IPS DF 4.7 (cell line): Measurements from ENCODE around the gene RIPPLY3.

Experiments used
- DNase-seq: peaks from one replicate; pipeline ENCODE4 v3.0.0-alpha.2; 2013; ENCODE audit warnings: low spot score; ENCODE audit errors: extremely low read depth

RIPPLY3 gene

DNA sequence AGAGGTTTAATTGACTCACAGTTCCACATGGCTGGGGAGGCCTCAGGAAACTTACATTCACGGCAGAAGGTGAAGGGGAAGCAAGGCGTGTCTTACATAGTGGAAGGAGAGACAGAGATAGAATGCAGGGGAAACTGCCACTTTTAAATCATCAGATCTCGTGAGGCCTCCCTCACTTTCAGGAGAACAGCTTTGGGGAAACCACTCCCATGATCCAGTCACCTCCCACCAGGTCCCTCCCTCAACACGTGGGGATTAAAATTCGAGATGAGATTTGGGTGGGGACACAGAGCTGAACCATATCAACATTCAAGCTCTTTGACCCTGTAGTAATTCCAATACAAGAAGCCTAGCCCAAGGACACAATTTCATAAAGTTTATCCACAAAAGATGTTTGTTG lies 52.7 kb downstream of the RIPPLY3 start:
- DNase-seq = no peak

DNA sequence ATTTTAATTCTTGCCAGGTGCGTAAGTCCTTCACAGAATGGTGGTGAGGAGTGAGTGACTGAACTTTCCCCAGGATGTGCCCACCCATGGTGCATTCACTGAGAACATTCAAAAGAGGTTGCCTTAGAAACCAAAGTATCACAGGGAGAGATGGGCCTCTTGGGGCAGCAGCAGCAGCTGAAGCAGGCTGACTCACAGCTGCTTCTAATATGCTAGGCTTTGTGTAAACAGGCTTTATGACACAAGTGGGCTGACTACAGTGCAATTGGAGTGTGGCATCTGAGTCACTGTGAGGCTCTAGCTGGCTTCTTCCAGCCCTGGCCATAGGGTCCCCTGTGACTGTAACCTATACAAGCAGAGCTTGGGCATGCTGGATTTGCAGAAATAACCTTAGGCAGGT lies 53.8 kb downstream of the RIPPLY3 start:
- no peak for DNase-seq

DNA sequence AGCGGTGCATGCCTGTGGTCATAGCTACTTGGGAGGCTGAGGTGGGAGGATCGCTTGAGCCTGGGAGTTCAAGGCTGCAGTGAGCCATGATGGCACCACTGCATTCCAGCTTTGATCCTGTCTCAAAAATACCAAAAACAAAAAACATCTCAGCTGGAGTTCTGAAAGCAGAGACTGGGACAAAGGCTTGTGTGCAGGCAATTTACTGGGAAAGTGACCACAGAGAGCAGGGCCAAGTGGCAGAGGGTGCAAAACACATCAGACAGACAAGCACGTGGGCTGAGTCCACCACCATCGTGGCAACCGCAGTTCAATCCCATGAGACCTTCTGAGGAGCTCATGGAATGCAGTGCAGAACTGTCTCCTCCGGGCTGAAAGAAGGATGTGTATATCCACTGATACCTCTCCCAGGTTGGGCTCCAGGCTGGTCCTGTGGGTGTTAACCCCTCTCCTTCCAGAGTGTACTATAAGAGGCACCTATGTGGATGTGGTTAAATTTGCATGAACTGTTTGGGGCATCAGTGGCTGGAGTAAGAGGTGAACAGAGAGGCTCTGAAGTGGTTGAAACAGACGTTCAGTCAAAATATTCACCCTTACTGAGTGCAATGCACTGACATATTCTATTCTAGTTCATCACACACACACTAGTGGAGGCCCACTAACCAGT lies 55.6 kb downstream of the RIPPLY3 start:
- no peak for DNase-seq

DNA sequence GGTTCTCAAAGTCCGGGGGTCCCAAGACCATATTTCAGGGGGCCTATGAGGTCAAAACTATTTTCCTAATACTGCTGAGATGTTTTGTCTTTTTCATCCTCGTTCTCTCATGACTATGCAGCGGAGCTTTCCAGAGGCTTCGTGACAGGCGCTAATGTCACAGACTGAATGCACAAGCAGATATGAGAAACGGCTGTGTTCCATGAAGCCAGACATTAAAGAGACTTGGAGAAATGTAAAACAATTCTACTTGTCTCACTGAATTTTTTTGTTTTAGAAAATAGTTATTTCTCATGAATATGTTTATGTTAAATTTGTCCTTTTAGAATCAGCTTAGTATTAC lies 56.1 kb downstream of the RIPPLY3 start:
- no peak for DNase-seq

DNA sequence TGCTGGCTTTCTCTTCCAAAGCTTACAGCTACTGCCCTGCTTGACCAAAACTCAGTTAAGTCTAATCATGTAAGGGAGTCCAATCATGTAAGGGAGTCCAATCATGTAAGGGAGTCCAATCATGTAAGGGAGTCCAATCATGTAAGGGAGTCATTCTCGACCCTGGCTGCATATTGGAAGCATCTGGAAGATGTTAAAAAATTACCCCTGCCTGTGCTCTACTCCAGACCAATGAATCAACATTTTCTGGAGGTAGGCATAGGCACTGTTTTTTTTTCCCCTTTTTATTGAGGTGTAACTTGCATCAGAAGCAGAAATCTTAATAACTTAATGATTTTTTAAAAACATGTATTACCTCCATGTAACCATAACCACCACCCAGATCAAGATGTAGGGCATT lies 56.9 kb downstream of the RIPPLY3 start:
- no peak for DNase-seq

DNA sequence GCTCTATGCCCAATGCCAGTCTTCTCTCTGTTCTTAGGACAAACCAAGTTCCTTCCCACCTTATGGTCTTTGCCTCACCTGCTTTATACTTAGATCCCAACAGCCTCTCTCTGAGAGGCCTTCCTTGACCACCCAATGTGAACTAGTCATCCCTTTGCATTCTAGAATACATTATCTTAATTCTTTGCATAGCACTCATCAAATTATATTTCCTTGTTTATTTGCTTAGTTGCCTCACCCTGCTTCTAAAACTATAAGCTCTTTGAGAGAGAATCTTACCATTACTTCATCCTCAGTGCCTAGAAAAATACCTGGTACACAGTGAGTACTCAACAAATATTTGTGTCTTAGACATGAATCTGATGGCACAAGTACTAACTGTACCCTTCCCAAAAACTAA lies 58.3 kb downstream of the RIPPLY3 start:
- DNase-seq = no peak

DNA sequence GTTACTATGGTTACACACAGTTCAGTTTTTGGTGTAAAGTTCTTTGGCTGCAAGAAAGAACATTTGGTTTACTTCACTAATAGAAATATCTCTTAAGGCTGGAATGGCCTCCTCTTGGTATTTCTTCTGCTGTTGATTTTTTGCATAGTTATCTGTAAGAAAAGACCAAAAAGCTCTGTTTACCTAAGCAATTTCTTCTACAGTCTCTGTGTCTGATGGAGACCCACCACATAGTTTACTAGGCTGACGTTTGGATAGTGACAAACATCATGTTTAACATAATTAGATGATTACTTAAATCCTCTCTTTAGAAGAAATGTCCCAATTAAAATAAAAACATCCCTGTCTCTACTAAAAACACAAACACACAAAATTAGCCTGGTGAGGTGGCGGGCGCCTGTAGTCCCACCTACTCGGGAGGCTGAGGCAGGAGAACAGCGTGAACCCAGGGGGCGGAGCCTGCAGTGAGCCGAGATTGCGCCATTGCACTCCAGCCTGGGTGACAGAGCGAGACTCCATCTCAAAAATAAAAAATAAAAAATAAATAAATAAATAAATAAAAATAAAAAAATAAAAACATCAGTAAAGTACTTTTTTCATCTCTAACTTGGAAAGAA lies 59.2 kb downstream of the RIPPLY3 start:
- no peak for DNase-seq
